GM06990 (cell line): Measurements from ENCODE around the gene KRT7.

Experiments used
- DNase-seq: peaks from one replicate; pipeline ENCODE4 v3.0.0-alpha.2; 2011; ENCODE audit not compliant: insufficient read length; ENCODE audit errors: extremely low read depth
- H3K27me3 ChIP-seq: replicated peaks from 2 replicates; pipeline ENCODE4 v1.6.0; 2011; ENCODE audit warnings: low read length; ENCODE audit not compliant: control insufficient read depth, insufficient read depth
- H3K36me3 ChIP-seq: 2 replicates; pipeline ENCODE4 v1.5.1; 2011; ENCODE audit warnings: low read length; ENCODE audit not compliant: control insufficient read depth, insufficient read depth
- H3K4me3 ChIP-seq: replicated peaks from 2 replicates; pipeline ENCODE4 v1.5.1; 2011; ENCODE audit warnings: low read depth, mild to moderate bottlenecking, control low read depth, low read length
- CTCF ChIP-seq: IDR thresholded peaks from 2 replicates; pipeline ENCODE4 v1.5.1; 2011; ENCODE audit warnings: low read length, control low read depth, mild to moderate bottlenecking, inconsistent platforms; ENCODE audit not compliant: insufficient read depth, poor library complexity, severe bottlenecking

KRT7 gene

GRCh38 chr12:52201451-52201839 lies 31.6 kb upstream of the KRT7 start:
- no peak for DNase-seq
- TF ChIP-seq CTCF: no peak
- H3K36me3 ChIP-seq: no peaks in the 10 kb centered on the region
- peaks cover 5% of the 10 kb centered on the region for H3K27me3 ChIP-seq
- H3K4me3 ChIP-seq: no peak overlapping the region

- no peak for TF ChIP-seq CTCF
- no peak for DNase-seq
- peaks cover 3% of the 10 kb centered on the region for H3K27me3 ChIP-seq
- H3K36me3 ChIP-seq: no peaks in the 10 kb centered on the region
- no peak overlapping the region for H3K4me3 ChIP-seq
These were observed 30.5 kb upstream of the KRT7 start for GRCh38 chr12:52202361-52203078.

GRCh38 chr12:52203079-52203921 lies 29.7 kb upstream of the KRT7 start:
- no peak for DNase-seq
- Histone ChIP-seq H3K27me3 (peaks cover 3% of the 10 kb centered on the region), H3K36me3 (no peaks in the 10 kb centered on the region), H3K4me3 (no peak overlapping the region)
- TF ChIP-seq CTCF: no peak

GRCh38 chr12:52204095-52204930 lies 28.7 kb upstream of the KRT7 start:
- H3K4me3 ChIP-seq: no peak overlapping the region
- DNase-seq: no peak
- no peak for TF ChIP-seq CTCF
- H3K27me3 ChIP-seq: peaks cover 3% of the 10 kb centered on the region
- H3K36me3 ChIP-seq: no peaks in the 10 kb centered on the region

- DNase-seq: no peak
- Histone ChIP-seq H3K36me3 (no peaks in the 10 kb centered on the region), H3K4me3 (no peak overlapping the region), H3K27me3 (peaks cover 3% of the 10 kb centered on the region)
- TF ChIP-seq CTCF: no peak
These were observed 28.0 kb upstream of the KRT7 start for GRCh38 chr12:52204931-52205505.
